ENCODE results near the gene APOBEC3A. TPM values are rescaled to one million over a fixed set of nuclear protein-coding genes. Genes with fewer than 3 reads are reported as not detected.

The APOBEC3A gene
- total RNA-seq, 2 donors from 2014 or later, result not detected

GRCh38 chr22:38948181-38948940 lies 9.0 kb upstream of the APOBEC3A start:
- ATAC-seq (no peak), DNase-seq (peak in 1 of 4 donors; percentile 0)
- peaks cover 11% of the 10 kb centered on the region for H3K4me1 ChIP-seq
- no peak for TF ChIP-seq POLR2A (IDR thresholded peaks at IDR 0.05)
- TF ChIP-seq CTCF (IDR thresholded peaks at IDR 0.05), result no peak
- H3K27me3 ChIP-seq, result no peaks in the 10 kb centered on the region
- WGBS, 2 donors, result 83 to 90% methylated on average over 3 to 6 of the region's 7 CpGs
- H3K4me3 ChIP-seq, result no peak overlapping the region
- intact Hi-C loops (cut with DNase I), result no loop called here
- no peaks in the 10 kb centered on the region for H3K9me3 ChIP-seq
- no peaks in the 10 kb centered on the region for H3K36me3 ChIP-seq (replicated peaks in 1 of 2; ENCODE audit: insufficient read depth in 1 of 2, low read depth in 2 of 2)
- H3K27ac ChIP-seq, result no peak overlapping the region

DNA sequence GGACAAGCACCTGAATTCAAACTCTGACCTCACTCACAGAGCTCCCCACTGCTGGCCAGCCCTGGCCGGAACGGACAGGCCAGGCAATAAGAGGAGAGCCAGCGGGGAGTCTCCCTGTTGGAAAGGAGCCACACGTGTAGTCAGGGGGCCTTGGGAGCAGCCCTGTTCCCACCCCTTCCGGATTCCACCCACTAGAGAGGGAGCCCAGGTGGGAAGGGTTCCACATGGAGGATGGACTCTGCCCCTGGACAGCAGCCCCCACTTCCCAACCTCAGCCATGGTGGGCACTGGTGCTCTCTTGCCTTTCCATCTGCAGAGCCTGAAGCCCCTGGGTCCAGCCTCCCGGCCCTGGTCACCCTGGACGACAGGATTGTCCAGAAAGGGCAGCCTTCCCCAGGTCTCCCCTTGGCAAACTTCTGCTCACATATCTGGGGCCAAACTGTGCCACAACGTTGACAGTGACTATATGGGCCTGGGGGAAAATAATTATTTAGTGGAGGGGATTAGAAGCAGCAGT lies 7.5 kb upstream of the APOBEC3A start:
- Histone ChIP-seq H3K36me3 (replicated peaks in 1 of 2; ENCODE audit: insufficient read depth in 1 of 2, low read depth in 2 of 2) (no peaks in the 10 kb centered on the region), H3K4me1 (peaks cover 17% of the 10 kb centered on the region), H3K27ac (no peak overlapping the region), H3K9me3 (no peaks in the 10 kb centered on the region), H3K27me3 (no peaks in the 10 kb centered on the region), H3K4me3 (no peak overlapping the region)
- intact Hi-C loops (cut with DNase I), result no loop called here
- TF ChIP-seq POLR2A (IDR thresholded peaks at IDR 0.05) (no peak), CTCF (IDR thresholded peaks at IDR 0.05) (no peak)
- ATAC-seq (no peak), DNase-seq (peak in 1 of 4 donors; percentile 0)
- 76 to 80% methylated on average over 6 of the region's 8 CpGs for WGBS, 2 donors

DNA sequence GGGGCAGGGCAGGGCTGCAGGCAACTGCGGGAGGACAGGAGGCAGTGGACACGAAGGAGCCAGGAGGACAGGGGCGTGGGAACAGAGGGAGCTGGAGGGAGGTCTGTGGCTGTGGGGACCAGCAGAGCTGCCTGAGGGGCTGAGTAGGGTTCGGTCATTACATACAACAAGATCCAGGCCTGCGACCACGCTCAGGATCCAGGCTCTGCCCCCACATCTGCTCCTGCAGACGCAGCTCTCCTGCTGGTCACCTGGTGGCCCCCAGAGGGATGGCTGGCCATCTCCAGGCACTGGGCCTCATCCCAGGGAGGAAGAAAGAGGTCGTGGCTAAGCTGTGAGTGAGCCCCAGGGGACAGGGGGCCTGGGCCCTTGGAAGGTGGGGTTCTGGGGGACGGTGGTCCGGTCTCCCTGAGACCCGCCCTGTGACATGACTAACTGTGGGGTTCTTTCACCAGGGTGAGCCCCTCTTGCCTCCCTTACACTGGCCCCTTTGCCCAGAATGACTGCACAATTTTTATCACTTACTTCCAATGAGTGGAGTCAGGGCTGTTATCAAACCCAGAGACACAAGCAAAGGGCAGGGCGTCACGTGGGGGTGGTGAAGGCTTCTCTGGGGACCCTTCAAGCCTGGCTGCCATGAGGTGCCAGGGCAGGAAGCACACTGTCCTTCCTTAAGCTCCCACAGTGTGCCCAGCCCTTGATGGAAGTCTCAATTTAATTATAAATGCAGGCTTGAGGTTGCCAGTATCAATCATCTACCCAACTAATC lies 6.7 kb upstream of the APOBEC3A start:
- no peaks in the 10 kb centered on the region for H3K9me3 ChIP-seq
- H3K4me3 ChIP-seq, result no peak overlapping the region
- H3K4me1 ChIP-seq, result peaks cover 24% of the 10 kb centered on the region
- no peak for TF ChIP-seq CTCF (IDR thresholded peaks at IDR 0.05)
- no peaks in the 10 kb centered on the region for H3K36me3 ChIP-seq (replicated peaks in 1 of 2; ENCODE audit: insufficient read depth in 1 of 2, low read depth in 2 of 2)
- intact Hi-C loops (cut with DNase I), result no loop called here
- no peak overlapping the region for H3K27ac ChIP-seq
- no peak for ATAC-seq
- 72 to 84% methylated on average over 6 to 13 of the region's 13 CpGs for WGBS, 2 donors
- DNase-seq, result peak in 1 of 4 donors; percentile 3
- H3K27me3 ChIP-seq, result no peaks in the 10 kb centered on the region

DNA sequence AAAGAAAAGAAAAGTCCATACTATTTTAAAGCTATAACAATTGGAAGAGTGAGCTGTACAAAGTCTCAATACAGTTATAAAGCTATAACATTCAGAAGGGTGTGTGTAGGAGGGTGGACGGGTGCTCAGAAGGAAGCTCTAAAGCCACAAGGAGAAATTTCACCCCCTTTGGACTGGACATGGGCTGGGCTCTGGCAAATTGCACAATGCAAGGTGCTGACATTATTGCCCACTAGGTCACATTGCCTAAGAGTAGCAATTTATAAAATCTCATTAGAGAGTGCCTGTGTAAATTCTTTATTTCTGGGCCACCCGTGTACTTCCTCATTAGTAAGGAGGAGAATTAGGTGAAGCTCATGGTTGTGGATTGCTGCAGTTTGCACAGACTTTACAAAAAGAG lies 5.7 kb upstream of the APOBEC3A start:
- no peaks in the 10 kb centered on the region for H3K27me3 ChIP-seq
- DNase-seq, result peak in 2 of 4 donors; percentile 2 to 25
- H3K4me3 ChIP-seq, result no peak overlapping the region
- WGBS, 2 donors, result 43 to 67% methylated on average over 2 of the region's 2 CpGs
- no peaks in the 10 kb centered on the region for H3K9me3 ChIP-seq
- H3K4me1 ChIP-seq, result peaks cover 24% of the 10 kb centered on the region
- H3K36me3 ChIP-seq (replicated peaks in 1 of 2; ENCODE audit: insufficient read depth in 1 of 2, low read depth in 2 of 2), result no peaks in the 10 kb centered on the region
- TF ChIP-seq POLR2A (IDR thresholded peaks at IDR 0.05) (no peak), CTCF (IDR thresholded peaks at IDR 0.05) (no peak)
- no peak overlapping the region for H3K27ac ChIP-seq
- intact Hi-C loops (cut with DNase I), result no loop called here
- peak; percentile 6 for ATAC-seq
